Transverse colon (tissue), 4 donors: Measurements from ENCODE around the gene MPEG1.

Experiments used
- EP300 ChIP-seq: sonication (generic); formaldehyde crosslinking; IDR thresholded peaks from one replicate; pipeline ENCODE4 v1.6.1; 2017; ENCODE audit warnings: antibody characterized with exemption, low read depth
- POLR2A ChIP-seq: fragments of 450-650 bp; IDR thresholded peaks from one replicate; pipeline ENCODE4 v1.6.1; 2016; ENCODE audit warnings: antibody characterized with exemption, mild to moderate bottlenecking, moderate library complexity
- POLR2AphosphoS5 ChIP-seq, 3 donors: sonication (generic); formaldehyde crosslinking; IDR thresholded peaks; one replicate each; pipeline ENCODE4 v1.6.1; 2016; ENCODE audit warnings: antibody characterized with exemption in 3 of 3
- TF ChIP-seq, protein P1 (sequence below), 5 experiments: fragments of 200-600 bp in 3 of 5; fragments of 450-650 bp in 2 of 5; sonication (generic) in 3 of 5; IDR thresholded peaks; 1 replicate in 2 of 5; 2 replicates in 3 of 5; pipeline ENCODE4 v1.5.1; 2016 to 2017; ENCODE audit warnings: antibody characterized with exemption in 5 of 5, inconsistent platforms in 3 of 5, mild to moderate bottlenecking in 2 of 5, moderate library complexity in 1 of 5

GRCh38 chr11:59247531-59248227 lies 35.0 kb upstream of the MPEG1 start:
- TF ChIP-seq, protein P1, sequence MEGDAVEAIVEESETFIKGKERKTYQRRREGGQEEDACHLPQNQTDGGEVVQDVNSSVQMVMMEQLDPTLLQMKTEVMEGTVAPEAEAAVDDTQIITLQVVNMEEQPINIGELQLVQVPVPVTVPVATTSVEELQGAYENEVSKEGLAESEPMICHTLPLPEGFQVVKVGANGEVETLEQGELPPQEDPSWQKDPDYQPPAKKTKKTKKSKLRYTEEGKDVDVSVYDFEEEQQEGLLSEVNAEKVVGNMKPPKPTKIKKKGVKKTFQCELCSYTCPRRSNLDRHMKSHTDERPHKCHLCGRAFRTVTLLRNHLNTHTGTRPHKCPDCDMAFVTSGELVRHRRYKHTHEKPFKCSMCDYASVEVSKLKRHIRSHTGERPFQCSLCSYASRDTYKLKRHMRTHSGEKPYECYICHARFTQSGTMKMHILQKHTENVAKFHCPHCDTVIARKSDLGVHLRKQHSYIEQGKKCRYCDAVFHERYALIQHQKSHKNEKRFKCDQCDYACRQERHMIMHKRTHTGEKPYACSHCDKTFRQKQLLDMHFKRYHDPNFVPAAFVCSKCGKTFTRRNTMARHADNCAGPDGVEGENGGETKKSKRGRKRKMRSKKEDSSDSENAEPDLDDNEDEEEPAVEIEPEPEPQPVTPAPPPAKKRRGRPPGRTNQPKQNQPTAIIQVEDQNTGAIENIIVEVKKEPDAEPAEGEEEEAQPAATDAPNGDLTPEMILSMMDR (IDR thresholded peaks at IDR 0.05), result no peak
- TF ChIP-seq POLR2A (no peak), EP300 (no peak), POLR2AphosphoS5 (IDR thresholded peaks at IDR 0.05) (no peak)
